Tibial nerve (tissue), 4 donors: Measurements from ENCODE around the gene SRSF7.

Source experiments
- CTCF ChIP-seq, 5 experiments: fragments of 200-600 bp in 3 of 5; fragments of 450-650 bp in 2 of 5; sonication (generic) in 3 of 5; IDR thresholded peaks; one replicate each; pipeline ENCODE4 v1.5.1; 2016 to 2019; ENCODE audit warnings: antibody characterized with exemption in 5 of 5, mild to moderate bottlenecking in 3 of 5, moderate library complexity in 2 of 5
- EP300 ChIP-seq, 2 donors: sonication (generic); formaldehyde crosslinking; IDR thresholded peaks; one replicate each; pipeline ENCODE4 v1.6.1; 2017; ENCODE audit warnings: antibody characterized with exemption in 2 of 2, mild to moderate bottlenecking in 1 of 2
- POLR2A ChIP-seq, 2 donors: fragments of 450-650 bp; IDR thresholded peaks; one replicate each; pipeline ENCODE4 v1.6.1; 2017; ENCODE audit warnings: antibody characterized with exemption in 2 of 2, mild to moderate bottlenecking in 2 of 2, moderate library complexity in 2 of 2

DNA sequence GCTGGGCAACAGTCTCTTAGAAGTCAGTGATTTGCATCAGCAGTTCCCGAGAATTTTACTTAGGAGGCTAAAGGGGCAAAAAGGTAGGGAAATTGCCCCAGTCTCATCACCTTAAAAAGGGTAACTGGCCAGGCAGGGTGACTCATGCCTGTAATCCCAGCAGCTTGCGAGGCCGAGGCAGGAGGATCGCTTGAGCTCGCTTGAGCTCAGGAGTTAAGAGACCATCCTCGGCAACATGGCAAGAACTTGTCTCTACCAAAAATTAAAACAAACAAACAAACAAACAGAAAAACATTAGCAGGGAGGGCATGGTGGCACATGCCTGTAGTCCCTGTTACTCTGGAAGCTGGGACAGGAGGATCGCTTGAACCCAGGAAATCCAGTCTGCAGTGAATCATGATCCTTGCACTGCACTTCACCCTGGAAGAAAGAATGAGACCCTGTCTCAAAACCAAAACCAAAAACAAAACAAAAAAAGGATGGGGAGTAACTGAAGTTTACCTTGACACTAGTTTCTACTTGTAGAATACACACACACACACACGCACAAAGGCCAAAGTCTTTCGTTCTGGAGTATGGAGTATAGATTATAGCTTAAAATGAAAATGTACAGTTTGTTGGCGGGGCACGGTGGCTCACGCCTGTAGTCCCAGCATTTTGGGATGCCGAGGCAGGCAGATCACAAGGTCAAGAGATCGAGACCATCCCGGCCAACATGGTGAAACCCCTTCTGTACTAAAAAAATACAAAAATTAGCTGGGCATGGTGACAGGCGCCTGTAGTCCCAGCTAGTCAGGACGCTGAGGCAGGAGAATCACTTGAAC is 24.1 kb upstream of the SRSF7 start:
- TF ChIP-seq CTCF (IDR thresholded peaks at IDR 0.05), result no peak
- TF ChIP-seq POLR2A (IDR thresholded peaks at IDR 0.05), result no peak
- TF ChIP-seq EP300 (IDR thresholded peaks at IDR 0.05), result no peak
